Skeletal muscle satellite cell (primary cell): ENCODE measurements around the gene NPR3.
A peak's percentile ranks its signal among the peaks of the same experiment; 100 is the strongest.

Source experiments
- H3K27me3 ChIP-seq: 2 replicates; pipeline ENCODE4 v1.7.0; 2013; ENCODE audit warnings: low read length; ENCODE audit not compliant: control insufficient read depth, insufficient read depth
- H3K36me3 ChIP-seq: 2 replicates; pipeline ENCODE4 v1.7.0; 2013; ENCODE audit warnings: mild to moderate bottlenecking, control low read depth, low read length; ENCODE audit not compliant: insufficient read depth
- H3K4me1 ChIP-seq: 2 replicates; pipeline ENCODE4 v1.7.0; 2013; ENCODE audit warnings: low read length; ENCODE audit not compliant: control insufficient read depth, insufficient read depth
- H3K4me2 ChIP-seq: 2 replicates; pipeline ENCODE4 v1.7.0; 2013; ENCODE audit warnings: mild to moderate bottlenecking, low read length
- H3K4me3 ChIP-seq: 2 replicates; pipeline ENCODE4 v1.7.0; 2013; ENCODE audit warnings: low read length
- H3K9ac ChIP-seq: 2 replicates; pipeline ENCODE4 v1.7.0; 2013; ENCODE audit warnings: mild to moderate bottlenecking, low read depth, low read length, moderate library complexity
- H3K9me3 ChIP-seq: replicated peaks from 2 replicates; pipeline ENCODE4 v1.7.0; 2013; ENCODE audit warnings: mild to moderate bottlenecking, control low read depth, low read length

The NPR3 gene

DNA sequence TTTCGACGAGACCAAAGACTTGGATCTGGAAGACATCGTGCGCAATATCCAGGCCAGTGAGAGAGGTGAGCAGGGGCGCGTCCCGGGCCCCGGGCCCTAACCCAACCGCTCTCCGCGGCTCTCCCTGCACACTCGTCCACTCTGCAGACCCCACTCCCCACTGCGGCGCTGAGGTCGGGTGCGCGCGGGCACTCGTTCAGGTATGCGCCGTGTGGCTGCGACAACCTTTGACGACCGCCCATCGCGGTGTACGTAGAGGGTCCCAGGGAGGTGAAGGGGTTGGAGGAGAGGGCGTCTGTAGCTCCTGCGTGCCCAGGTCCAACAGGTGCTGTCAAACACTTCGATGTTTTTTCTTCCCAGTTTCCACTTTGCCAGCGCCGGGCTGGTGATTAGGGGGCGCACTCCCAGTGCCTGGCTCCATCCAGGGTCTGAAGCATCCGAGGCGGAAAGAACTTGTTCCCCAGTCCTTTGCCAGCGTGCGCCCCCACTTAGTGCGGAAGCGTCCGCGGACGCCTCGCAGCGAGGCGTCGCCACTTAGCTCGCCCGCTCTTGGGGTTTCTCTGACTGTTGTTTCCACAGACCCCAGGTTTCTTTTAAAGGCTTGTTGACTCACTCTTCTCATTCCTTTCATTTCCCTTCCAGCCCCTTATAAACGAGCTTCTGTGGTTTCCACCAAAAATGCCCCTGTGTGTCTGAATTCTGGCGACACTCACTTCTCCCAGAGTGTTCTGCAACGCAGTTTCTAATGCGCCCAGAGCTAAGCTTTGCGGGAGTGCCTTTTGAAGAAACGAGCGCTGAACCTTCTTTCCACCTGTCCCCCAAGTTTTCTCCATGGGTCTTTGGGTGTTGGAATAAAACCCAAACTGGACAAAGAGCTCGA, 1.6 kb downstream of the NPR3 start:
- peaks cover 7% of the 10 kb centered on the region for H3K27me3 ChIP-seq
- peak overlapping the region; percentile 84 for H3K4me3 ChIP-seq
- peaks cover 34% of the 10 kb centered on the region for H3K4me1 ChIP-seq
- peak overlapping the region; percentile 97 for H3K4me2 ChIP-seq
- H3K9me3 ChIP-seq: no peaks in the 10 kb centered on the region
- H3K36me3 ChIP-seq: no peaks in the 10 kb centered on the region
- peak overlapping the region; percentile 84 for H3K9ac ChIP-seq

DNA sequence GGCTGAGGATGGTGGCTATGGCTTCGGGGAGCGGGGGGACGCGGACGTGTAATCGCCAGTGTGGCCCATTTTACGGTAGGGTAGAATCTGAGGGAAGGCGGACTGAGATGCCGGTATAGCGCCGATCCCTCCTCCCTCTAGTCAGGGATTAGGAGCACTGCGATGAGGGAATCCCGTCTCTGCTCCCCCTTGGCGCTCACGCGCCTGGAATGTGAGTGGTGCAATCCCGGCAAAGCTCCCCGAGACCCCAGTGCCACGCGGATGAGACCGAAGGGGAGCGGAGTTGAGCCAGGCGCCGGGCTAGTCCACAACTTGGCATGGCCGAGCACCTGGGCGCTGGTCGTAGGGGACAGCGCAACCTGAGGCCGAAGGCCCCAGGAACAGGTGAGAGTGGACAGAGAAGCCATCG, 2.2 kb downstream of the NPR3 start:
- peak overlapping the region; percentile 84 for H3K4me3 ChIP-seq

DNA sequence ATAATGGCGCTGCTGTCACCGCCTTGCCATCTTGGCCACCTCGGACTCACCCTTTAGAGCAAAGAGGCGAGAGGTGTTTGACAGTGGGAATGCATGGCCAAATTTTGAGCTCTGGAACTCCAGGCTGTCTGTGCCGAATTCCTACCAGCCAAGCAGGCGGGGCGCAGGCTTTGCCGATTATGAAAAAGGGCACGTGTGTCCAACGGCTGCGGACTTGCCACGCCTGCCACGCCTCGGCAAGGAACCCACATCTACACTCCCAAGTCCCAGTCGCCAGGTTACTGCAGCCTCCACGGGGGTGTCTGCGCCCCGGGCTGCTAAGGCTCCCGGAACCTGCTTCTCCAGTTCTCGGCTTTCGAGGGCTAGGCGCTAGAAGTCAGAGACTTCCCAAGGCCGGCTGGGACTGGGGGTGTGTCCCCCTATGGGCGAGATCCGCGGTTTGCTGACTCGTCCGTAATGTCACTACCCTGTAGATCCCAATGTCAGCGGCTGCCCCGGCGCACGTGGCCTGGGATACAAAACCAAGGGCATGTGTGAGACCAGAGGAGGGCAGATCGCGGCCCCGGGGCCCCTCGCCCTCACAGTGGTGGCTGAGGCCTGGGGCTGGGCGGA, 2.8 kb downstream of the NPR3 start:
- Histone ChIP-seq H3K4me1 (peaks cover 34% of the 10 kb centered on the region), H3K27me3 (peaks cover 7% of the 10 kb centered on the region), H3K4me2 (peak overlapping the region; percentile 97), H3K4me3 (peak overlapping the region; percentile 84), H3K36me3 (no peaks in the 10 kb centered on the region), H3K9ac (peak overlapping the region; percentile 84), H3K9me3 (no peaks in the 10 kb centered on the region)

More for the DNA sequence above, 2.2 kb downstream of the NPR3 start:
- peak overlapping the region; percentile 84 for H3K9ac ChIP-seq
- H3K4me2 ChIP-seq: peak overlapping the region; percentile 97
- H3K36me3 ChIP-seq: no peaks in the 10 kb centered on the region
- H3K27me3 ChIP-seq: peaks cover 7% of the 10 kb centered on the region
- H3K4me1 ChIP-seq: peaks cover 34% of the 10 kb centered on the region
- no peaks in the 10 kb centered on the region for H3K9me3 ChIP-seq

DNA sequence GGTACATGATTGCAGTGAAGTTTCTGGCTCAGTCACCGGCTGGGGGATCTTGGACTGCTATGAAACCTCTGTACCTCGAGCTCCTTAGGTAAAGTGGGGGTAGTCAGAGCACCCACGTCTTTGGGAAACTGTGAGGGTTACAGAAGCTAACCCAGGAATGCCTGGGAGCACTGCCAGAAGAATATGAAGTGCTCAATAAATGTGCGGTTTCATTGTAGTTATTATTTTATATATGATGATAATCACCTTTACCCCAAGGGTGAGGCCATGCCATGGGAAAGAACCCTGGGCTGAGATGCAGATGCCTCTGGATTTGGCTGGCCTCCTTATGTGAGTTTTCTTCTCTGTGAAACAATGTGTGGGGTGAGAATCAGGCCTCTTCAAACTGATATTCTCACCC, 3.7 kb downstream of the NPR3 start:
- H3K9me3 ChIP-seq: no peaks in the 10 kb centered on the region
- H3K4me2 ChIP-seq: peak overlapping the region; percentile 97
- peaks cover 31% of the 10 kb centered on the region for H3K4me1 ChIP-seq
- no peak overlapping the region for H3K4me3 ChIP-seq
- H3K9ac ChIP-seq: no peak overlapping the region
- H3K27me3 ChIP-seq: peaks cover 7% of the 10 kb centered on the region
- H3K36me3 ChIP-seq: no peaks in the 10 kb centered on the region

DNA sequence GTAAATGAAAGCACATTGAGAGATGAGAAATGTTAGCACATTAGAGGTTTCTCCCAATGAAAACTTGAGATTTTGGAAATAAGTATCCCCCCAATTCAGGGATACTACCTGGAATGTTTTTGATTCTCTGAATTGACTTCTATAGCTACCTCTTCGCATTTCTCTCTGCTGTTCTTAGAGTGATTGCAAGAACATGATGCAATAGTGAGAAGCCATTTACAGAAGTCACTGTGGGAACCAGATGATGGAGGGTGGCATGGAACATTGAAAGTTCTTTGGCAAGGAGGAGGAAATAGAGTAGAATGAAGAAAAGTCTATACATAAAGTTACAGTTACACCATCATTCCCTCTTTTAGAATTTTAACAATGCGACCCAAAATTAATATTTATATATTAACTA, 9.2 kb downstream of the NPR3 start:
- Histone ChIP-seq H3K36me3 (peaks cover 3% of the 10 kb centered on the region), H3K9ac (no peak overlapping the region), H3K4me2 (no peak overlapping the region), H3K9me3 (no peaks in the 10 kb centered on the region), H3K4me1 (no peaks in the 10 kb centered on the region), H3K4me3 (no peak overlapping the region), H3K27me3 (no peaks in the 10 kb centered on the region)

DNA sequence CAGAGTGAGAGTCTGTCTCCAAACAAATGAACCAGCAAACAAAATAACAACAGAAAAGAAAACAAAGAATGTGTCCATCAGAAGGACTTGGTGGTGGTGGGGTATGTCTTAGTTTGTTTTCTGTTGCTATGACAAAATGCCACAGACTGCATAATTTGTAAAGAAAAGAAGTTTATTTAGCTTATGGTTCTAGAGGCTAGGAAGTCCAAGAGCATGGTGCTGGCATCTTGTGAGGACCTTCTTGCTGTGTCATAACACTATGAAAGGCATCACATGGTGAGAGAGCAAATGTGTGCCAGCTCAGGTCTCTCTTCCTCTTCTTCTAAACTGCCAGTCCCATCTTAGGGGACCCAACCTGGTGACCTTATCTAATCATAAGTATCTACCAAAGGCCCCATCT, 10.5 kb downstream of the NPR3 start:
- Histone ChIP-seq H3K9ac (no peak overlapping the region), H3K4me2 (no peak overlapping the region), H3K9me3 (no peaks in the 10 kb centered on the region), H3K36me3 (peaks cover 3% of the 10 kb centered on the region), H3K4me3 (no peak overlapping the region), H3K4me1 (no peaks in the 10 kb centered on the region), H3K27me3 (no peaks in the 10 kb centered on the region)

DNA sequence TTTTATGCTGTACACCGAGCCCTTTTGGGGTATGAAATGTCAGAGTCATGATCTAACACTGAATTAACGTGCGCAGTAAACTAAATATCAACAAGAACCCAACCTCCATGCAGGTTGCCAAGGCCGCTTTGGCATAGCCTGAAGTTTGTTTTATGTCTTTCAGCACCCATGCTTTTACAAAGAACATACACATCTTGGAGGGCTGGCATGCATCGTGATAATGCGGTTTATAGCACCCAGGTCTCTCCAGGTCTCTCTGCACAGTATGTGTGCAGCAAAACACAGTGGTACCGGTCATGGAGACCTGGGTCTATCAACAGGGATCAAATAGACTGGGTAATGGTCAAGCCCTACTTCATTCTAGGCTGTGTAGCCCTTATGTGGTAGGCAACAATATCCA, 11.8 kb downstream of the NPR3 start:
- H3K4me3 ChIP-seq: no peak overlapping the region
- H3K9me3 ChIP-seq: no peaks in the 10 kb centered on the region
- H3K27me3 ChIP-seq: no peaks in the 10 kb centered on the region
- peaks cover 3% of the 10 kb centered on the region for H3K36me3 ChIP-seq
- H3K4me1 ChIP-seq: no peaks in the 10 kb centered on the region
- no peak overlapping the region for H3K9ac ChIP-seq
- no peak overlapping the region for H3K4me2 ChIP-seq

DNA sequence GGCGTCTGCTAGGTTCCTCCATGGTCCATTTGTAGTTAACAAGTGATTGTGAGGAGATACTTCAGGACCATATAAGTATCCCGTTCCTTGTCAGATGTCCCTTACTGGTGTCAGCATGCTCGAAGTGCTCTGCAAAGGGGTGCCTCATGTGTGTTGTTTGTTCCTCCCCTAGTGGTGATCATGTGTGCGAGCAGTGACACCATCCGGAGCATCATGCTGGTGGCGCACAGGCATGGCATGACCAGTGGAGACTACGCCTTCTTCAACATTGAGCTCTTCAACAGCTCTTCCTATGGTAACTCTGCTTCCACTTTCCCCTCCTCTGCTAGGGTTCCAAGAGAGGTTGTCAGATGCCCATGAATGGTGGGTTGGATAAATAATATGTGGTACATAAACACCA, 13.4 kb downstream of the NPR3 start:
- H3K4me3 ChIP-seq: no peak overlapping the region
- H3K9ac ChIP-seq: no peak overlapping the region
- H3K27me3 ChIP-seq: no peaks in the 10 kb centered on the region
- H3K9me3 ChIP-seq: no peaks in the 10 kb centered on the region
- no peaks in the 10 kb centered on the region for H3K4me1 ChIP-seq
- H3K4me2 ChIP-seq: no peak overlapping the region
- H3K36me3 ChIP-seq: peaks cover 3% of the 10 kb centered on the region

DNA sequence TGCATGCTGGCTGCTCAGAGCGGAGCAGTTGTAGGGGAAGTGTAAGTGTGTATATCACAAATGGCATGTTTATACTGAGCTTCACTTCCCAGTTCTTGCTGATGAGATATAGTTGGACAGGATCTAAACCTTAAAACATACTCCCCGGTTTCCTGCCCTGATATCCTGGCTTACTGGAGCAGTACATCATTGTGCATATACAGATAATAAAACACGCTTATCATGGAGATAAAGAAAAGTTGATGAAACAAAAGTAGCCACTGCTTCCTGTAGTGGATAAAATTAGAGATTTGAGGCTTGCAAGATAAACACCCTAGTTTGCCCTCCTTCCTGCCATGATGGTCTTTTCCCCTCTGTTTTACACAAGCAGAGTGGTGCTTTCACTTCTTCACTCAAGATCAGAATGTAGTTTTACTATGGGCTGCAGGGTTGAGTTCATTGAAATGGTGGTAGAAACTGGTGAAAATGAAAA, 15.0 kb downstream of the NPR3 start:
- Histone ChIP-seq H3K4me3 (no peak overlapping the region), H3K36me3 (peaks cover 3% of the 10 kb centered on the region), H3K4me2 (no peak overlapping the region), H3K9me3 (no peaks in the 10 kb centered on the region), H3K4me1 (no peaks in the 10 kb centered on the region), H3K9ac (no peak overlapping the region), H3K27me3 (no peaks in the 10 kb centered on the region)

DNA sequence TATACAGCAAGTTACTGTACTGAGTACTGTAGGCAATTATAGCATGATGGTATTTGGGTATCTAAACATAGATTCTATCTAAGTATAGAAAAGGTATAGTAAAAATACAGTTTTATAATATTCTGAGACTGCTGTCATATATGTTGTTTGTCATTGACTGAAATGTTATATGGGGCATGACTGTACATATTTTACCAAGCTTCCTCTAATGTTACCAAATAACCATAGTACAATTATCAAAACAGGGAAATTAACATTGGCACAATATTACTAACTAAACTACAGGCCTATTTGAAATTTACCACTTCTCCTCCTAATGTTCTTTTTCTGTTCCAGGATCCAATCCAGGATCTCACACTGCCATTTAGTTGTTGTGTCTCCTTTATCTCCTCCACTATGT, 18.5 kb downstream of the NPR3 start:
- Histone ChIP-seq H3K27me3 (no peaks in the 10 kb centered on the region), H3K4me3 (no peak overlapping the region), H3K9ac (no peak overlapping the region), H3K4me2 (no peak overlapping the region), H3K36me3 (peaks cover 3% of the 10 kb centered on the region), H3K4me1 (no peaks in the 10 kb centered on the region), H3K9me3 (no peaks in the 10 kb centered on the region)

DNA sequence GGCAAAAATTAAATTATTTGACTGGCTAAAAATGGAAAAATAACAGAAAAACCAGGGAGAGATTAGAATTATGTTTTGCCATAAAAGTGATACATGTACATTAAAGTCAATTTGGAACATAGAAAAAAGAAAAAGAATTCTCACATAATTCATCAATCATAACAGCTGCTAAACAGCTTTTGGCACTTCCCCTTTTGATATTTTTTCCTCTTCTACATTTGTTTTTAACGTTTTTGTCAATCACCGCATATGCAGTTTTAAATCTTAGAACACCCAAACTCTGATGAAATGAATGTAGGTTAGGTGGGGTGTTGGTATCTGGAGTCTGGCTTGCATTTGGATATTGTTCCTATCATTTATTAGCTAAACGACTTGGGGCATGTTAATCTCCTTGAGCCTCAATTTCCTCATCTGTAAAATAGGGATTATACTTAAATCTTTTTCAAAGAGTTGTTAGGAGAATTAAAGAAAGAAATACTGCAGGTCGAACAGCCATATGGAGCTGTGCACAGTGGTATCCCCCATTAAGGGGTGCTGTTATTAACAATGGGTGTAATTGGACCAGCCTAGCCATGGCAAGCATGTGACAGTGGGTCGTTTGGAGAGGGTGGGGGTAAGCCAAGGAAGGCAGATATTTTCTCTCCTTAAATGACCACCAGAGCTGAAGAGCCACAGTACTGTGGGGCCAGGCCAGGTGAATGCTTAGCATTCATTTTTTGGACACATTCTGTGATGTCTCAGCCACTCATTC, 22.6 kb downstream of the NPR3 start:
- no peaks in the 10 kb centered on the region for H3K36me3 ChIP-seq
- H3K27me3 ChIP-seq: no peaks in the 10 kb centered on the region
- H3K9me3 ChIP-seq: no peaks in the 10 kb centered on the region
- peaks cover 6% of the 10 kb centered on the region for H3K4me1 ChIP-seq
- no peak overlapping the region for H3K4me3 ChIP-seq
- H3K4me2 ChIP-seq: no peak overlapping the region
- no peak overlapping the region for H3K9ac ChIP-seq
